ENCODE measurements around the gene RAVER1.

Gene RAVER1

GRCh38 chr19:10277795-10278589 is 55.3 kb downstream of the RAVER1 start:
- H3K4me3 ChIP-seq (ENCODE audit: low read depth, low read length): no peak overlapping the region
- no peaks in the 10 kb centered on the region for H3K79me2 ChIP-seq (ENCODE audit: control insufficient read depth, insufficient read depth, low read length, unreplicated experiment)
- H3K4me1 ChIP-seq (ENCODE audit: control insufficient read depth, insufficient read depth, low read length, unreplicated experiment): no peaks in the 10 kb centered on the region
- H2AFZ ChIP-seq (ENCODE audit: low read length, unreplicated experiment): no peak overlapping the region
- H3K36me3 ChIP-seq (ENCODE audit: insufficient read depth, low read length): peaks cover 5% of the 10 kb centered on the region; the same call in 1 of the 2 replicates
- H3K27me3 ChIP-seq (ENCODE audit: insufficient read depth, low read length): no peaks in the 10 kb centered on the region
- no peak overlapping the region for H3K27ac ChIP-seq (ENCODE audit: low read depth, low read length)

- Histone ChIP-seq H3K27me3 (ENCODE audit: insufficient read depth, low read length) (no peaks in the 10 kb centered on the region), H3K79me2 (ENCODE audit: control insufficient read depth, insufficient read depth, low read length, unreplicated experiment) (peaks cover 18% of the 10 kb centered on the region), H3K36me3 (ENCODE audit: insufficient read depth, low read length) (peaks cover 5% of the 10 kb centered on the region; the same call in 1 of the 2 replicates), H3K27ac (ENCODE audit: low read depth, low read length) (no peak overlapping the region), H3K4me1 (ENCODE audit: control insufficient read depth, insufficient read depth, low read length, unreplicated experiment) (peaks cover 3% of the 10 kb centered on the region), H3K4me3 (ENCODE audit: low read depth, low read length) (no peak overlapping the region), H2AFZ (ENCODE audit: low read length, unreplicated experiment) (no peak overlapping the region)
Observed at GRCh38 chr19:10274589-10274988, 58.7 kb downstream of the RAVER1 start.

GRCh38 chr19:10271543-10272086 is 61.7 kb downstream of the RAVER1 start:
- H3K27ac ChIP-seq (ENCODE audit: low read depth, low read length): peak overlapping the region; percentile 39; the same call in 1 of the 2 replicates
- H3K4me1 ChIP-seq (ENCODE audit: control insufficient read depth, insufficient read depth, low read length, unreplicated experiment): peaks cover 3% of the 10 kb centered on the region
- H3K4me3 ChIP-seq (ENCODE audit: low read depth, low read length): peak overlapping the region; percentile 80
- H3K79me2 ChIP-seq (ENCODE audit: control insufficient read depth, insufficient read depth, low read length, unreplicated experiment): peaks cover 18% of the 10 kb centered on the region
- H3K27me3 ChIP-seq (ENCODE audit: insufficient read depth, low read length): no peaks in the 10 kb centered on the region
- peaks cover 3% of the 10 kb centered on the region; the same call in 1 of the 2 replicates for H3K36me3 ChIP-seq (ENCODE audit: insufficient read depth, low read length)
- H2AFZ ChIP-seq (ENCODE audit: low read length, unreplicated experiment): no peak overlapping the region

- Histone ChIP-seq H2AFZ (ENCODE audit: low read length, unreplicated experiment) (peak within 1 kb of the TSS; percentile 7), H3K27me3 (ENCODE audit: insufficient read depth, low read length) (no peaks in the 10 kb centered on the region), H3K27ac (ENCODE audit: low read depth, low read length) (peak within 1 kb of the TSS; percentile 84), H3K4me3 (ENCODE audit: low read depth, low read length) (peak within 1 kb of the TSS; percentile 80), H3K4me1 (ENCODE audit: control insufficient read depth, insufficient read depth, low read length, unreplicated experiment) (peaks cover 3% of the 10 kb centered on the region), H3K36me3 (ENCODE audit: insufficient read depth, low read length) (peaks cover 3% of the 10 kb centered on the region; the same call in 1 of the 2 replicates), H3K79me2 (ENCODE audit: control insufficient read depth, insufficient read depth, low read length, unreplicated experiment) (peaks cover 18% of the 10 kb centered on the region)
Observed at GRCh38 chr19:10270616-10271394, 62.5 kb downstream of the RAVER1 start, which contains the start of gene ICAM1. ICAM1 (plus strand) TSS chr19:10271120; CDS start chr19:10271160, 40 bp downstream.

- Histone ChIP-seq H3K27ac (ENCODE audit: low read depth, low read length) (peak overlapping the region; percentile 84; the same call in 1 of the 2 replicates), H3K4me1 (ENCODE audit: control insufficient read depth, insufficient read depth, low read length, unreplicated experiment) (peaks cover 3% of the 10 kb centered on the region), H3K79me2 (ENCODE audit: control insufficient read depth, insufficient read depth, low read length, unreplicated experiment) (peaks cover 18% of the 10 kb centered on the region), H2AFZ (ENCODE audit: low read length, unreplicated experiment) (peak overlapping the region; percentile 7), H3K4me3 (ENCODE audit: low read depth, low read length) (peak overlapping the region; percentile 80), H3K36me3 (ENCODE audit: insufficient read depth, low read length) (peaks cover 3% of the 10 kb centered on the region; the same call in 1 of the 2 replicates), H3K27me3 (ENCODE audit: insufficient read depth, low read length) (no peaks in the 10 kb centered on the region)
Observed at GRCh38 chr19:10270180-10270615, 63.1 kb downstream of the RAVER1 start.

GRCh38 chr19:10269333-10270179 is 63.8 kb downstream of the RAVER1 start:
- Histone ChIP-seq H3K4me1 (ENCODE audit: control insufficient read depth, insufficient read depth, low read length, unreplicated experiment) (peaks cover 3% of the 10 kb centered on the region), H2AFZ (ENCODE audit: low read length, unreplicated experiment) (peak overlapping the region; percentile 7), H3K36me3 (ENCODE audit: insufficient read depth, low read length) (peaks cover under 1% of the 10 kb centered on the region; the same call in 1 of the 2 replicates), H3K27ac (ENCODE audit: low read depth, low read length) (peak overlapping the region; percentile 84; the same call in 1 of the 2 replicates), H3K27me3 (ENCODE audit: insufficient read depth, low read length) (no peaks in the 10 kb centered on the region), H3K79me2 (ENCODE audit: control insufficient read depth, insufficient read depth, low read length, unreplicated experiment) (peaks cover 18% of the 10 kb centered on the region), H3K4me3 (ENCODE audit: low read depth, low read length) (peak overlapping the region; percentile 80)

- Histone ChIP-seq H3K4me3 (ENCODE audit: low read depth, low read length) (no peak overlapping the region), H2AFZ (ENCODE audit: low read length, unreplicated experiment) (no peak overlapping the region), H3K4me1 (ENCODE audit: control insufficient read depth, insufficient read depth, low read length, unreplicated experiment) (peaks cover 3% of the 10 kb centered on the region), H3K27me3 (ENCODE audit: insufficient read depth, low read length) (no peaks in the 10 kb centered on the region), H3K27ac (ENCODE audit: low read depth, low read length) (no peak overlapping the region), H3K79me2 (ENCODE audit: control insufficient read depth, insufficient read depth, low read length, unreplicated experiment) (peaks cover 18% of the 10 kb centered on the region), H3K36me3 (ENCODE audit: insufficient read depth, low read length) (no peaks in the 10 kb centered on the region)
Observed at GRCh38 chr19:10268071-10268470, 65.3 kb downstream of the RAVER1 start.

- Histone ChIP-seq H3K27ac (ENCODE audit: low read depth, low read length) (no peak overlapping the region), H3K36me3 (ENCODE audit: insufficient read depth, low read length) (no peaks in the 10 kb centered on the region), H3K79me2 (ENCODE audit: control insufficient read depth, insufficient read depth, low read length, unreplicated experiment) (peaks cover 8% of the 10 kb centered on the region), H3K4me3 (ENCODE audit: low read depth, low read length) (no peak overlapping the region), H2AFZ (ENCODE audit: low read length, unreplicated experiment) (no peak overlapping the region), H3K27me3 (ENCODE audit: insufficient read depth, low read length) (no peaks in the 10 kb centered on the region), H3K4me1 (ENCODE audit: control insufficient read depth, insufficient read depth, low read length, unreplicated experiment) (no peaks in the 10 kb centered on the region)
Observed at GRCh38 chr19:10266706-10267105, 66.6 kb downstream of the RAVER1 start.
